ENCODE data around the gene AKIP1.

AKIP1 gene

GRCh38 chr11:8908099-8908498 is 2.9 kb upstream of the AKIP1 start:
- no peak overlapping the region for H3K4ac ChIP-seq (ENCODE audit: low read depth, low read length)
- H3K4me3 ChIP-seq (ENCODE audit: low read length), result no peak overlapping the region
- H3K79me1 ChIP-seq (ENCODE audit: low read length), result peaks cover 3% of the 10 kb centered on the region
- no peaks in the 10 kb centered on the region for H3K27me3 ChIP-seq (ENCODE audit: insufficient read depth, low read length, poor library complexity)
- H3K4me2 ChIP-seq (ENCODE audit: low read length), result no peak overlapping the region
- no peak overlapping the region for H4K5ac ChIP-seq (ENCODE audit: low read length)
- DNase-seq, result no peak
- H3K23ac ChIP-seq (ENCODE audit: low read length), result no peak overlapping the region
- H4K8ac ChIP-seq (ENCODE audit: low read depth, low read length), result no peak overlapping the region
- no peak overlapping the region for H3K18ac ChIP-seq (ENCODE audit: low read length)
- no peak overlapping the region for H2BK15ac ChIP-seq (replicated peaks; ENCODE audit: low read depth)
- no peak overlapping the region for H2AK5ac ChIP-seq (ENCODE audit: low read length)
- peaks cover 3% of the 10 kb centered on the region for H3K79me2 ChIP-seq (ENCODE audit: control insufficient read depth, insufficient read depth, low read length)
- H3K4me1 ChIP-seq (ENCODE audit: control insufficient read depth, low read depth, low read length), result peaks cover 3% of the 10 kb centered on the region
- no peaks in the 10 kb centered on the region for H3K36me3 ChIP-seq (ENCODE audit: control insufficient read depth, insufficient read depth, low read length)
- no peak overlapping the region for H3K9ac ChIP-seq (ENCODE audit: low read length)
- no peak overlapping the region for H2BK5ac ChIP-seq (ENCODE audit: low read length)
- H3K27ac ChIP-seq (ENCODE audit: low read depth, low read length), result no peak overlapping the region
- H2BK120ac ChIP-seq (ENCODE audit: low read depth, low read length), result no peak overlapping the region
- no peak overlapping the region for H3K56ac ChIP-seq (ENCODE audit: low read length)

GRCh38 chr11:8910649-8911026 is 351 bp upstream of the AKIP1 start:
- Histone ChIP-seq H3K4me2 (ENCODE audit: low read length) (peak overlapping the region; percentile 55), H3K4ac (ENCODE audit: low read depth, low read length) (peak overlapping the region; percentile 38), H2AK5ac (ENCODE audit: low read length) (no peak overlapping the region), H3K18ac (ENCODE audit: low read length) (peak overlapping the region; percentile 91), H4K8ac (ENCODE audit: low read depth, low read length) (no peak overlapping the region), H3K27me3 (ENCODE audit: insufficient read depth, low read length, poor library complexity) (no peaks in the 10 kb centered on the region), H4K5ac (ENCODE audit: low read length) (no peak overlapping the region), H3K27ac (ENCODE audit: low read depth, low read length) (peak overlapping the region; percentile 22), H3K79me1 (ENCODE audit: low read length) (peaks cover 12% of the 10 kb centered on the region), H3K36me3 (ENCODE audit: control insufficient read depth, insufficient read depth, low read length) (peaks cover 3% of the 10 kb centered on the region), H3K56ac (ENCODE audit: low read length) (peak overlapping the region; percentile 89), H2BK5ac (ENCODE audit: low read length) (peak overlapping the region; percentile 27), H2BK15ac (replicated peaks; ENCODE audit: low read depth) (no peak overlapping the region), H3K4me3 (ENCODE audit: low read length) (no peak overlapping the region), H3K9ac (ENCODE audit: low read length) (peak overlapping the region; percentile 71), H3K23ac (ENCODE audit: low read length) (no peak overlapping the region), H3K79me2 (ENCODE audit: control insufficient read depth, insufficient read depth, low read length) (peaks cover 3% of the 10 kb centered on the region), H3K4me1 (ENCODE audit: control insufficient read depth, low read depth, low read length) (peaks cover 3% of the 10 kb centered on the region), H2BK120ac (ENCODE audit: low read depth, low read length) (peak overlapping the region; percentile 63)
- DNase-seq, result no peak
- no CpG with 5 or more reads among the region's 19 CpGs for WGBS (ENCODE audit: extremely low coverage, insufficient coverage, low lambda C conversion rate)

GRCh38 chr11:8913961-8914660 is 3.1 kb downstream of the AKIP1 start:
- Histone ChIP-seq H4K8ac (ENCODE audit: low read depth, low read length) (no peak overlapping the region), H2BK120ac (ENCODE audit: low read depth, low read length) (no peak overlapping the region), H3K4me3 (ENCODE audit: low read length) (no peak overlapping the region), H3K4me2 (ENCODE audit: low read length) (peak overlapping the region; percentile 12), H3K27ac (ENCODE audit: low read depth, low read length) (no peak overlapping the region), H3K79me1 (ENCODE audit: low read length) (peaks cover 12% of the 10 kb centered on the region), H3K56ac (ENCODE audit: low read length) (peak overlapping the region; percentile 58), H3K79me2 (ENCODE audit: control insufficient read depth, insufficient read depth, low read length) (peaks cover 3% of the 10 kb centered on the region), H3K36me3 (ENCODE audit: control insufficient read depth, insufficient read depth, low read length) (peaks cover 3% of the 10 kb centered on the region), H3K18ac (ENCODE audit: low read length) (no peak overlapping the region), H3K4me1 (ENCODE audit: control insufficient read depth, low read depth, low read length) (peaks cover 3% of the 10 kb centered on the region), H2BK5ac (ENCODE audit: low read length) (no peak overlapping the region), H3K23ac (ENCODE audit: low read length) (no peak overlapping the region), H2BK15ac (replicated peaks; ENCODE audit: low read depth) (no peak overlapping the region), H3K9ac (ENCODE audit: low read length) (peak overlapping the region; percentile 46), H3K27me3 (ENCODE audit: insufficient read depth, low read length, poor library complexity) (no peaks in the 10 kb centered on the region), H3K4ac (ENCODE audit: low read depth, low read length) (no peak overlapping the region), H2AK5ac (ENCODE audit: low read length) (no peak overlapping the region), H4K5ac (ENCODE audit: low read length) (no peak overlapping the region)
- DNase-seq, result peak; percentile 73
- no CpG with 5 or more reads among the region's 9 CpGs for WGBS (ENCODE audit: extremely low coverage, insufficient coverage, low lambda C conversion rate)

- no peak overlapping the region for H2BK15ac ChIP-seq (replicated peaks; ENCODE audit: low read depth)
- H3K9ac ChIP-seq (ENCODE audit: low read length), result no peak overlapping the region
- peaks cover 12% of the 10 kb centered on the region for H3K79me1 ChIP-seq (ENCODE audit: low read length)
- H4K8ac ChIP-seq (ENCODE audit: low read depth, low read length), result no peak overlapping the region
- peaks cover 3% of the 10 kb centered on the region for H3K79me2 ChIP-seq (ENCODE audit: control insufficient read depth, insufficient read depth, low read length)
- no peak for DNase-seq
- H3K4me2 ChIP-seq (ENCODE audit: low read length), result no peak overlapping the region
- H3K18ac ChIP-seq (ENCODE audit: low read length), result no peak overlapping the region
- no CpG with 5 or more reads among the region's 4 CpGs for WGBS (ENCODE audit: extremely low coverage, insufficient coverage, low lambda C conversion rate)
- H2BK120ac ChIP-seq (ENCODE audit: low read depth, low read length), result no peak overlapping the region
- H3K4ac ChIP-seq (ENCODE audit: low read depth, low read length), result no peak overlapping the region
- H2AK5ac ChIP-seq (ENCODE audit: low read length), result no peak overlapping the region
- H3K4me3 ChIP-seq (ENCODE audit: low read length), result no peak overlapping the region
- no peak overlapping the region for H3K23ac ChIP-seq (ENCODE audit: low read length)
- no peak overlapping the region for H4K5ac ChIP-seq (ENCODE audit: low read length)
- H3K4me1 ChIP-seq (ENCODE audit: control insufficient read depth, low read depth, low read length), result peaks cover 3% of the 10 kb centered on the region
- no peak overlapping the region for H2BK5ac ChIP-seq (ENCODE audit: low read length)
- peaks cover 3% of the 10 kb centered on the region for H3K36me3 ChIP-seq (ENCODE audit: control insufficient read depth, insufficient read depth, low read length)
- H3K27ac ChIP-seq (ENCODE audit: low read depth, low read length), result no peak overlapping the region
- no peaks in the 10 kb centered on the region for H3K27me3 ChIP-seq (ENCODE audit: insufficient read depth, low read length, poor library complexity)
- H3K56ac ChIP-seq (ENCODE audit: low read length), result no peak overlapping the region
Observed at GRCh38 chr11:8914661-8915018, 3.7 kb downstream of the AKIP1 start.

- no peak overlapping the region for H2BK120ac ChIP-seq (ENCODE audit: low read depth, low read length)
- H3K36me3 ChIP-seq (ENCODE audit: control insufficient read depth, insufficient read depth, low read length), result peaks cover 5% of the 10 kb centered on the region
- no peak overlapping the region for H4K5ac ChIP-seq (ENCODE audit: low read length)
- no peak overlapping the region for H2BK5ac ChIP-seq (ENCODE audit: low read length)
- H2AK5ac ChIP-seq (ENCODE audit: low read length), result no peak overlapping the region
- H3K4me1 ChIP-seq (ENCODE audit: control insufficient read depth, low read depth, low read length), result peaks cover 3% of the 10 kb centered on the region
- no peak overlapping the region for H3K18ac ChIP-seq (ENCODE audit: low read length)
- H3K4me3 ChIP-seq (ENCODE audit: low read length), result no peak overlapping the region
- peak overlapping the region; percentile 39 for H3K27ac ChIP-seq (ENCODE audit: low read depth, low read length)
- no peak overlapping the region for H3K56ac ChIP-seq (ENCODE audit: low read length)
- no peaks in the 10 kb centered on the region for H3K27me3 ChIP-seq (ENCODE audit: insufficient read depth, low read length, poor library complexity)
- no peak overlapping the region for H3K23ac ChIP-seq (ENCODE audit: low read length)
- no peak overlapping the region for H3K4me2 ChIP-seq (ENCODE audit: low read length)
- DNase-seq, result peak; percentile 96
- no peak overlapping the region for H2BK15ac ChIP-seq (replicated peaks; ENCODE audit: low read depth)
- no peak overlapping the region for H4K8ac ChIP-seq (ENCODE audit: low read depth, low read length)
- no peak overlapping the region for H3K4ac ChIP-seq (ENCODE audit: low read depth, low read length)
- H3K79me2 ChIP-seq (ENCODE audit: control insufficient read depth, insufficient read depth, low read length), result peaks cover 3% of the 10 kb centered on the region
- H3K9ac ChIP-seq (ENCODE audit: low read length), result no peak overlapping the region
- peaks cover 11% of the 10 kb centered on the region for H3K79me1 ChIP-seq (ENCODE audit: low read length)
- no CpG with 5 or more reads among the region's 5 CpGs for WGBS (ENCODE audit: extremely low coverage, insufficient coverage, low lambda C conversion rate)
Observed at GRCh38 chr11:8917157-8917825, 6.3 kb downstream of the AKIP1 start.

Measured in mesendoderm (in vitro differentiated cells).